ENCODE measurements around the gene SNX33.

DNA sequence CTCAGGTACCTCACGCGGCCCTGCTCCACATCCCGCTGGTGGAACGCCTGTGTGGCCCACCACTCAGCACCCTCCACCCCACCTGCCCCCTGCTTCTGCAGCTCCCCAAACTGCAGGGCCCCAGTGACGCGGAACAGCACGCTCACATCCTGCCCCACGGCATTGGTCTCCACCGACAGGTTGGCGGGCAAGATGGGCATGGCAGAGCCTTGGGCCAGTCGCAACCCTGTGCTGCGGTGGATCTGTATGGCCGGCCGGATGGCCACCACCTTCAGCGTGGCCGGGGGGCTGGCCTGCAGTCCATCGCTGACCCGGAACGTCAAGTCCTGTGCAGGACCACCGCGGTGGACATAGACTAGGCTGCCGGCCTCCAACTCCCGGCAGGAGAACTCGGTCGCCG lies 41.1 kb downstream of the SNX33 start:
- no peak for TF ChIP-seq POLR2A (IDR thresholded peaks at IDR 0.05)
- TF ChIP-seq, protein P1, sequence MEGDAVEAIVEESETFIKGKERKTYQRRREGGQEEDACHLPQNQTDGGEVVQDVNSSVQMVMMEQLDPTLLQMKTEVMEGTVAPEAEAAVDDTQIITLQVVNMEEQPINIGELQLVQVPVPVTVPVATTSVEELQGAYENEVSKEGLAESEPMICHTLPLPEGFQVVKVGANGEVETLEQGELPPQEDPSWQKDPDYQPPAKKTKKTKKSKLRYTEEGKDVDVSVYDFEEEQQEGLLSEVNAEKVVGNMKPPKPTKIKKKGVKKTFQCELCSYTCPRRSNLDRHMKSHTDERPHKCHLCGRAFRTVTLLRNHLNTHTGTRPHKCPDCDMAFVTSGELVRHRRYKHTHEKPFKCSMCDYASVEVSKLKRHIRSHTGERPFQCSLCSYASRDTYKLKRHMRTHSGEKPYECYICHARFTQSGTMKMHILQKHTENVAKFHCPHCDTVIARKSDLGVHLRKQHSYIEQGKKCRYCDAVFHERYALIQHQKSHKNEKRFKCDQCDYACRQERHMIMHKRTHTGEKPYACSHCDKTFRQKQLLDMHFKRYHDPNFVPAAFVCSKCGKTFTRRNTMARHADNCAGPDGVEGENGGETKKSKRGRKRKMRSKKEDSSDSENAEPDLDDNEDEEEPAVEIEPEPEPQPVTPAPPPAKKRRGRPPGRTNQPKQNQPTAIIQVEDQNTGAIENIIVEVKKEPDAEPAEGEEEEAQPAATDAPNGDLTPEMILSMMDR (IDR thresholded peaks at IDR 0.05 in 4 of 5, conservative IDR thresholded peaks at IDR 0.05 in 1 of 5) = no peak
